HuH-7.5 (cell line): Measurements from ENCODE around the gene KDM6B.
A peak's percentile ranks its signal among the peaks of the same experiment; 100 is the strongest.
"Not testable (repeated sequence)": the region's sequence is repeated elsewhere in the genome, so short reads cannot be mapped to it uniquely, and the experiment has no call there.

Experiments
- DNase-seq: peaks from one replicate; pipeline ENCODE4 v3.0.0; 2011; ENCODE audit warnings: low spot score

KDM6B gene

DNA sequence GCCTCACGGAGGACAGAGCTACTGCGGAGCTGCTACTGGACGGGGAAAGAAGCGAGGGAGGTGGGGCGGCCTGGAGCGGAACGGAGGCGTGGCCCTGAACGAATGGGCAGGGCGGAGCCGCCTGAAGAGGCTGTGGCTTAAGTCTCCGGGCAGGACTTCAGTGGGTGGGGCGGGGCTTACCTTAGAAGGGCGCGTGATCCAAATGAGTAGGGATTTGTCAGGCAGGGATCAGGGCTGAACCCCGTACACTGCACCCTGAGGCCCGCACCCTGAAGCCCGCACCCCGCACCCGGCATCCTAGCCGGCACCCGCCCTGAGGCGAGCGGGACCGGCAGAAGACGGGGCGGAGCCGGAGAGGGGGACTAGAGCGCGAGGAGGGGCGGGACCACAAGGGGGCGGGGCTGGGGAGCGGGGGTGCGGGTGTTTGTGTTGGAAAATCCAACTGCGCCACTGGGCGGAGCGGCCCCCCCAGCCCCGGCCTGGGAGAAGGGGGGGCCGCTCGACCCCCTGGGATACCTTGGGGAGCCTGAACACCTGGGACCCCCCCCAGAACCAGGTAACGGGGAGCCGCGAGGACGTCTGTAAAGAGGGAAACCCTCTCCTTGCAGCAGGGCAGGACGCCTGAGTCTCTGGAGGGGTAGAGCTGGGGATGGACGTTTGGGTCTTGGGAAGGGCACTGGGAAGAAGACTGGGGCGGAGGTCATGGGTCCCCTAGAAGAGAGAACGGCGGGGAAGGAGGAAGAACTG is at the start of gene KDM6B:
KDM6B (plus strand) TSS at position 423 of the 747 bp plus-strand sequence. CDS start 11,338 bp downstream, outside the sequence.
- peak; percentile 77 for DNase-seq

GRCh38 chr17:7786866-7787265 is 47.2 kb upstream of the KDM6B start:
- no peak for DNase-seq

DNA sequence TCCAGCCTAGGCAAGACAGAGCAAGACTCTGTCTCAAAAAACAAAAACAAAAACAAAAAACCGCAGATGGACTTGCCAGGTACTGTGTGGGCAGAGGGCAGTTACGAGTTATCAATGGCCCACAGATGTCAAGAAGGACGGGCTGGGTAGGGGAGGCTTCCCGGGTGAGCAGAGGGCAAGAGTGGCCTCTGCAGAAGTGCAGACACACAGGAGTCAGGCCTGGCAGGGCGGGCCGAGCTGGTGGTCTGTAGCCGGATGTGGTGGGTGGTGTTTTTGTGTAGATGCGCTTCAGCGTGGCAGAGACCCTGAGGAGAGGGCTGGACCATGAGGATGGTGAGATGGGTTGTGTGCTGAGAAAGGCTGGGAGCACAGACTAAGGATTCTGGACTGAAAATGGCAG is 44.9 kb upstream of the KDM6B start:
- DNase-seq = no peak

DNA sequence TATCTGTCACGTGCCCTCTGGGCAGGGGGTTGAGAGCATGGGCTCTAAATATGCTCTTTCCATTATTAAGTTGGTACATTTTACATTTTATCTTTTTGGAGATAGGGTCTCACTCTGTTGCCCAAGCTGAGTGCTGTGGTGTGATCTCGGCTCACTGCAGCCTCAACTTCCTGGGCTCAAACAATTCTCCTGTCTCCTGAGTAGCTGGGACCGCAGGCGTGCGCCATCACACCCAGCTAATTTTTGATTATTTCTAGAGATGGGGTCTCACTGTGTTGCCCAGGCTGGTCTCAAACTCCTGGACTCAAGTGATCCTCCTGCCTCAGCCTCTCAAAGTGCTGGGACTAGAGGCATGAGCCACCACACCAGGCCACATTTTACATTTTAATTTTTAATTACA is 43.9 kb upstream of the KDM6B start:
- no peak for DNase-seq

DNA sequence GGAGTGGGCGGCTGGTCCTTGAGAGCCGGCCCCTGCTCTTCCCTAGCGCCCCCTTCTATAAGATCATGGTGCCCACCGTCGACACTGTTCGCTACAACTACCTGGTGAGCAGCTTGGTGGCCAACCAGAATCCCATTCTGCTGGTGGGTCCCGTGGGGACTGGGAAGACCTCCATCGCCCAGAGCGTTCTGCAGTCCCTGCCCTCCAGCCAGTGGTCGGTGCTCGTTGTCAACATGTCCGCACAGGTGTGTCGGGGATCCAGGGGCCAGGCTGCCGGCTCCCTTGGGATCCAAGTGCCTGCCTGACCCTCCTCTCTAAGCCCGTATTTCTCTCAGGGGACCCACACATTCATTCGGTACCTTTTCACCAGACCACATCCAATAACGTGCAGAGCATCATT is 41.4 kb upstream of the KDM6B start:
- DNase-seq = no peak

GRCh38 chr17:7794075-7794663 is 39.8 kb upstream of the KDM6B start:
- DNase-seq = no peak

DNA sequence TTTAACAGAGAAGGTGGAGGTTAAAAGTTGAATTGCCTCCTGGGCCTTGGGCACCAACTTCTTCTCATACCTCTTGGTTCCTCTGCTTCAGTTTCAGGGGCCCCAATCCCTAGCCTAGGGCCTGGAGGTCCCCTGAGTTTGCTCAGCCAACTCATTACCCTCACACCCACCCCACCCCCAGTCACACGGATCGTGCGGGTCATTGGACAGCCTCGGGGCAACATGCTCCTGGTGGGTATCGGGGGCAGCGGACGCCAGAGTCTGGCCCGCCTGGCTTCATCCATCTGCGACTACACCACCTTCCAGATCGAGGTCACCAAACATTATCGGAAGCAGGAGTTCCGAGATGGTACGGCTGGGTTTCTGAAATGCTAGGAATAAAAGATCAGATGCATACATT is 36.0 kb upstream of the KDM6B start:
- DNase-seq = no peak

DNA sequence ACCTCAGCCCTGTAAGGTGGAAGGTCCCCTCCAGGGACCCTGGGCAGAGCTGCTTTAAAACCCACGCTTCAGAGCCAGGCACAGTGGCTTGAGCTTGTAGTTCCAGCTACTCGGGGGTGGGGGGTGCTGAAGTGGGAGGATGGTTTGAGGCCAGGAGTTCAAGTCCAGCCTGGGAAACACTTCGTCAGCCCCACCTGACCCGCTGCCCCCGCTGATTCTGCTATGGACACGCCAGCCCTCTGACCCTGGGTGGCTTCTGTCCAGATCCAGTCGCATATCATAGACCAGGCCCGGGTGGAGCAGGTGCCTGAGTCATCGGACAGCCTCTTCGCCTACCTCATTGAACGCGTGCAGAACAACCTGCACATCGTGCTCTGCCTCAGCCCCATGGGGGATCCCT is 35.2 kb upstream of the KDM6B start:
- DNase-seq = no peak

DNA sequence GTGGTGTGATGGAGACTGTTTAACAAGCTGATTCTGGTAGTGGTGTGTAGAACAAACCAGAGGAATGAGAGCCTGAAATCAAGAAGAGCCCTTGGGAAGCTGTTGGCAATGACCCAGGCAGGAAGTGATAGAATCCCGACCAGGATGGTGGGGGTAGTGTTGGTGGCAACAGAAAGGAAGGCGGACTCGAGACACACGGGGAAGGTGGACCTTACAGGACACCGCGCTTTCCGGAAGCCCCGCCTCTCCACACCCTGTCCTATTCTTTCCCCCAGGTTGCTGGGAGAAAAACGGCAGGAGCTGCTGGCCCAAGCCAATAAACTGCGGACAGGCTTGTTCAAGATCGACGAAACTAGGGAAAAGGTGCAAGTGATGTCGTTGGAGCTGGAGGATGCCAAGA is 30.0 kb upstream of the KDM6B start:
- no peak for DNase-seq

DNA sequence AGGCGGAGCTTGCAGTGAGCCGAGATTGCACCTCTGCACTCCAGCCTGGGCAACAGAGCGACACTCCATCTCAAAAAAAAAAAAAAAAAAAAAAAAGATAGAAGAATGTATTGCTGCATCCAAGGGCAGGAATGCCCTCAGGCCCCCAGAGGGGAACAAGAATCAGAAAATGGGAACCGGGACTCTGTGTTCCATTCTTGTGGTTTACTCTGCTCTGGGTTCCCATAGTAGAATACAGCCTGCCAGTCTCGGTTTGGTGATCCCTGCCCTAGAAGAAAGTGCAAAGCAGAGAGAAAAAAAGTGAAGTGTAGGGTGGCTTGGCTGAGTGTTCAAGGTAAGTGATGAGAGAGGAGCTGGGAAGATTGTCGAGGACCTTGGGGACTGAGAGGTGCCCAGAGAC is 27.4 kb upstream of the KDM6B start:
- DNase-seq = no peak

DNA sequence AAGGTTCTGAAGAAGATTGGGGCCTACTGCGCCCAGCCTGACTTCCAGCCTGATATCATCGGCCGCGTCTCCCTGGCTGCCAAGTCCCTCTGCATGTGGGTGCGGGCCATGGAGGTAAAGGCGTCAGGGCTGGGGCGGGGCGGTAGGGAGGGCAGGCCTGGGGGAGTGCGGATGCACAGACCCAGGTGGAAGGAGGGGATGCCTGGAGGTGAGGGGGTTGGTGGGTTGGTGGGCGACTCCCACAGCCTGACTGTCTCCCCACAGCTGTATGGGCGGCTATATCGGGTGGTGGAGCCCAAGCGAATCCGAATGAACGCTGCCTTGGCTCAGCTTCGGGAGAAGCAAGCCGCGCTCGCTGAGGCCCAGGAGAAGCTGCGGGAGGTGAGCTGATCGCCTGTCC is 26.8 kb upstream of the KDM6B start:
- no peak for DNase-seq

DNA sequence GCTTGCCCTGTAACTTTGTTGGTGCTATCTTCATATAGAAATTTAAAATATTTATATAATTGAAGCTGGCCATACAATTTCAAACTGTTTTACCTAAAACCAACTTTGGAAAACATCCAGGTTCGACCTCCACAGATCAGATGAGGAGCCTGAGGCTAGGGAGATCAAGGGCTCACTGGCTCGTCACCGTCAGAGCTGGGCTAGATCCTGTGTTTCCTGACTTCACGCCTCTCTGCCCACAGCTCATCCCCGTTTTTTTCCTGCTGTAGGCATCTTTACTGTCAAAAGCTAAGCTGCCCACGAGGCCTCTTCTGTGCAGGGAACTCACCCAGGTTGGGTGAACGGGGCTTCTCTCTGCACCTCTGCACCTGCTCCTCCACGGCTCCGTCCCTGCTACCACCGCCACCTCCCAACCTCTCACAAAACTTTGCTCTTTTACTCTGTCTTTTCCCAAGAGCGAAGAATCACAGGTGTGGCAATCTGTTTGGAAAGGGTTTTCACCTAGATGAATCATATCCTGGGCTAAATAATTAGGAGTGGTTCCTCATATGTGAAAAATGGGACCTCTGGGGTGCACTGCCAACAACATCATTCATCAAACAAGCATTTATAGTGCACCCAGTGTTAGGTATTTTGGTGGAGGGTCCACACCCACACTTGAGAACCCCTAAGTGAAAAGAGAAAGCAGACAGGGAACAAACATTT is 24.8 kb upstream of the KDM6B start:
- DNase-seq = no peak

DNA sequence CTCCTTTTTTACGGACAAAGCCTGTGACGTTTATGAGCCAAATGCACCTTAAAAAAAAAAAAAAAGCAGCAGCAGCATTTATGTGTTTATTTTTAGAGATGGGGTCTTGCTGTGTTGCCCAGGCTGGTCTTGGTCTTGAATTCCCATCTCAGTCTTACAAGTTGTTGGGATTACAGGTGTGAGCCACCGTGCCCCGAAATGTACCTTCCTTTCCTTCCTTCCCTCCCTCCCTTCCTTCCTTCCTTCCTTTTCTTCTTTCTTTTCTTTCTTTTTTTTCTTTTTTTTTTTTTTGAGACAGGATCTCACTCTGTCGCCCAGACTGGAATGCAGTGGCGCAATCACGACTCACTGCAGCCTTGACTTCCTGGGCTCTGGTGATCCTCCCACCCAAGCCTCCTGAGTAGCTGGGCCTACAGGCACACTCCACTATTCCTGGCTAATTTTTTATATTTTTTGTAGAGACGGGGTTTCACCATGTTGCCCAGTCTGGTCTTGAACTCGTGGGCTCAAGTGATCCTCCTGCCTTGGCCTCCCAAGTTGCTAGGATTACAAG is 24.1 kb upstream of the KDM6B start:
- DNase-seq = not testable (repeated sequence)

GRCh38 chr17:7811251-7811650 is 22.8 kb upstream of the KDM6B start:
- DNase-seq = no peak

DNA sequence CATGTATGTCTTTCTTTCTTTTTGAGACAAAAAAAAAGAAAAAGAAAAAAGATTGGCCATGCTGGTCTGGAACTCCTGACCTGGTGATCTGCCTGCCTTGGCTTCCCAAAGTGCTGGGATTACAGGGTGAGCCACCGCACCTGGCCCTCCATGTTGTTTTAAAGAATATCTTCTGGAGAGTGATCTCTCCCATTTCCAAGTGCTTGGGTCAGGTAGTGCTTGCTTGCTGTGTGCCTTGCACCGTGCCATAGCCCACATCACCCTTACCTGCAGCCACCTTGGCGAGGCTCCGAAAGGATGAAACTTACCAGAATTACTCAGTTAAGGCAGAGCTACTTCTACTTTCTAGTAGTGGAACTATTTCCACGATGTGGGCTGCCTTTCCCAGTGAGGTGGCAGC is 19.0 kb upstream of the KDM6B start:
- DNase-seq = no peak

- no peak for DNase-seq
Measured at GRCh38 chr17:7816926-7817642, 16.9 kb upstream of the KDM6B start.

- no peak for DNase-seq
Measured at GRCh38 chr17:7817643-7817964, 16.4 kb upstream of the KDM6B start.

DNA sequence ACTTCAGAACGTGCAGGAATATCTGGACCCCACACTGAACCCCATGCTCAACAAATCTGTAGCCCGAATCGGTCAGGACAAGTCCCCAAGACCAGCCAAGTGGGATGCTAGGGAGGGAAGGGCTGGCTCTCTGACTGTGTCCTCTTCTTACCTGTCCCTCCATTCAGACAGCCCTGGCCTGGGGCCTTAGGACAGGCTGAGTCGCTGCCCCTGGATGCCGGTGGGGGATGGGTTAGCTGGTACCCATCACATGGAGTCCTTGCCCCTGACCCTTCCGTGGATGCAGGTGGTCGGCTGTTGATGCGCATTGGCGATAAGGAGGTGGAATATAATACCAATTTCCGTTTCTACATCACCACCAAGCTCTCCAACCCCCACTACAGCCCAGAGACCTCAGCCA is 16.0 kb upstream of the KDM6B start:
- no peak for DNase-seq

DNA sequence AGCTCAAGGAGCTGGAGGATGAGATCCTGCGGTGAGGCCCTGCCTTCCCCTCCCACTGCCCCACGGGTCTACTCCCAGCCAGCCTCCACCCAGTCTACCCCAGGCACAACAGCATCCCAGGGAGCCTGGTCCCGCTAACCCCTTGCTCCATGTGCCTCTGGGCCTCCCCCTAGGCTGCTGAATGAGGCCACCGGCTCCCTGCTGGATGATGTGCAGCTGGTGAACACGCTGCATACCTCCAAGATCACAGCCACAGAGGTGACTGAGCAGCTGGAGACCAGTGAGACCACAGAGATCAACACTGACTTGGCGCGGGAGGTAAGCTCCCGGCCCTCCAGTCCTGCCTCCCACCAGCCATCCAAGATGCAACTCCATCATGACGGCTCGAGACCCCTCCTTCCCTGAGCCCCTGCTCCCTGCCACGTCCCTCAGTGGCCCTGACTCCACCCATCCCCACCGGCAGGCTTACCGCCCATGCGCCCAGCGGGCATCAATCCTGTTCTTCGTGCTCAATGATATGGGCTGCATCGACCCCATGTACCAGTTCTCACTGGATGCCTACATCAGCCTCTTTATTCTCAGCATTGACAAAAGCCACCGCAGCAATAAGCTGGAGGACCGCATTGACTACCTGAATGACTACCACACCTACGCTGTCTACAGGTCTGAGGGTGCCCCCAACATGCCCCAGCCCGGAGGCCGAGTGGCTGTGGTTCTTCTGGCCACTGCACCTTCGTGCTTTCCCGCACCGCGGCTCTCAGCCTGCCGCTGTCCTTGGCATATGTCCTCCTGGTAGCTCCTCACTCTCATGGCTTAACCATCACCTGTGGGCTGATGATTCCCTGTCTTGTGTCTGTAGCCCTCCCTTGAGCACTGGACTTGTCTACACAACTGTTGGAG is 15.0 kb upstream of the KDM6B start:
- no peak for DNase-seq

DNA sequence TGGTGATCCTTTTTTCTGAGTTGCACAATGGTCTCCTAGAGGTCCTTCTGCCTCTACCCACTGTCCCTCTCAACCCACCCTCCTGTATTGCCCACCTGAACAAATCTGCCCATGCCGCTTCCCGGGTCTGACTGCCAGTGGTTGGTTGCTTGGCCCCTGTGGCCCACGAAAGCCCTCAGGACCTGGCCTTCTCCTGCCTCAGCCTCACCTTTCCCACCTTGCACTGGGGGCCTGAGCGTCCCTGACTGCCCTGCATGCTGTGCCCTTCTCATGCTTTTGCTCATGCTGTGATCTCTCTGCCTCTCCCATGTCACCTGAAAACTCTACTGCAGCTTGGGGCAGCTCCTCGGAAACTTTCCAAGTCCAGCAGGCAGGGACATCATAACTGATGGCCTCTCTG is 13.8 kb upstream of the KDM6B start:
- no peak for DNase-seq

GRCh38 chr17:7822126-7822525 is 11.9 kb upstream of the KDM6B start:
- no peak for DNase-seq

- no peak for DNase-seq
Measured at GRCh38 chr17:7823581-7824001, 10.4 kb upstream of the KDM6B start.
